DOHH2 (cell line): ENCODE data around the gene SLC7A9.
"Not testable (repeated sequence)": the region's sequence is repeated elsewhere in the genome, so short reads cannot be mapped to it uniquely, and the experiment has no call there.

Experiments used
- EZH2phosphoT487 ChIP-seq: fragments of 200-600 bp; sonication (generic); IDR thresholded peaks from 2 replicates; pipeline ENCODE4 v1.6.1; 2017; ENCODE audit warnings: borderline replicate concordance, mild to moderate bottlenecking, antibody characterized with exemption, low read length, moderate library complexity, mixed read lengths
- TF ChIP-seq, protein P1 (sequence below): fragments of 200-600 bp; sonication (generic); IDR thresholded peaks from one replicate; pipeline ENCODE4 v1.5.1; 2014; ENCODE audit warnings: antibody characterized with exemption, mild to moderate bottlenecking, low read depth, low read length; ENCODE audit not compliant: poor library complexity, severe bottlenecking

DNA sequence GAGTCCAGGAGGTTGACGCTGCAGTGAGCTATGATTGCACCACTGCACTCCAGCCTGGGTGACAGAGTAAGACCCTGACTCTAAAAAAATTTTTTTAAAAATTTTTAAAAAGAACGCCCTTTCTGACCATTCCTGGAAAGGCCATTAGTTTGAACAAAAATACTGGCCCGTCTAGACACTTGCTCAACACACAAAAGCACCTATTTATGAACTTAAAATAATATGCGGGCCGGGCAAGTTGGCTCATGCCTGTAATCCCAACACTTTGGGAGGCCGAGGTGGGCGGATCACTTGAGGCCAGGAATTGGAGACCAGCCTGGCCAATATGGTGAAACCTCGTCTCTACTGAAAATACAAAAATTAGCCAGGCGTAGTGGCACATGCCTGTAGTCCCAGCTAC, 2.1 kb downstream of the SLC7A9 start:
- TF ChIP-seq, protein P1, sequence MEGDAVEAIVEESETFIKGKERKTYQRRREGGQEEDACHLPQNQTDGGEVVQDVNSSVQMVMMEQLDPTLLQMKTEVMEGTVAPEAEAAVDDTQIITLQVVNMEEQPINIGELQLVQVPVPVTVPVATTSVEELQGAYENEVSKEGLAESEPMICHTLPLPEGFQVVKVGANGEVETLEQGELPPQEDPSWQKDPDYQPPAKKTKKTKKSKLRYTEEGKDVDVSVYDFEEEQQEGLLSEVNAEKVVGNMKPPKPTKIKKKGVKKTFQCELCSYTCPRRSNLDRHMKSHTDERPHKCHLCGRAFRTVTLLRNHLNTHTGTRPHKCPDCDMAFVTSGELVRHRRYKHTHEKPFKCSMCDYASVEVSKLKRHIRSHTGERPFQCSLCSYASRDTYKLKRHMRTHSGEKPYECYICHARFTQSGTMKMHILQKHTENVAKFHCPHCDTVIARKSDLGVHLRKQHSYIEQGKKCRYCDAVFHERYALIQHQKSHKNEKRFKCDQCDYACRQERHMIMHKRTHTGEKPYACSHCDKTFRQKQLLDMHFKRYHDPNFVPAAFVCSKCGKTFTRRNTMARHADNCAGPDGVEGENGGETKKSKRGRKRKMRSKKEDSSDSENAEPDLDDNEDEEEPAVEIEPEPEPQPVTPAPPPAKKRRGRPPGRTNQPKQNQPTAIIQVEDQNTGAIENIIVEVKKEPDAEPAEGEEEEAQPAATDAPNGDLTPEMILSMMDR: not testable (repeated sequence)
- TF ChIP-seq EZH2phosphoT487: not testable (repeated sequence)
